ENCODE data around the gene SLC4A2.

GRCh38 chr7:151095828-151096475, 36.6 kb downstream of the SLC4A2 start:
- TF ChIP-seq CTCF (IDR thresholded peaks at IDR 0.05) (no peak), POLR2AphosphoS5 (IDR thresholded peaks at IDR 0.05) (no peak), EP300 (IDR thresholded peaks at IDR 0.05) (no peak), POLR2A (IDR thresholded peaks at IDR 0.05) (no peak)
